D721Med (cell line): ENCODE results near the gene KIF1B.

Experiments used
- DNase-seq: peaks from one replicate; pipeline ENCODE4 v3.0.0; 2011; ENCODE audit warnings: low spot score; ENCODE audit not compliant: insufficient read length
- FAIRE-seq: peaks from 2 replicates; lab custom pipeline; 2011; peaks lifted over from hg19 to GRCh38; lab: Jason Lieb, UNC
- CTCF ChIP-seq: IDR thresholded peaks from 2 replicates; pipeline ENCODE4 v1.5.1; 2012; ENCODE audit warnings: mild to moderate bottlenecking, control low read depth; ENCODE audit not compliant: insufficient read depth; ENCODE audit errors: missing control alignments

KIF1B gene

GRCh38 chr1:10428984-10429383 is 218.6 kb downstream of the KIF1B start:
- DNase-seq = no peak
- TF ChIP-seq CTCF = no peak
- no peak for FAIRE-seq

GRCh38 chr1:10429868-10430215 is 219.5 kb downstream of the KIF1B start:
- DNase-seq (no peak), FAIRE-seq (no peak)
- no peak for TF ChIP-seq CTCF

GRCh38 chr1:10430216-10431069 is 220.1 kb downstream of the KIF1B start, which contains the start of gene CENPS:
TSS of gene CENPS (plus strand) at chr1:10430433. CDS start at chr1:10430518, 85 bp downstream.
- DNase-seq (peak; percentile 90), FAIRE-seq (no peak)
- peak; percentile 77 for TF ChIP-seq CTCF
